Lower lobe of right lung (tissue), 2 donors: ENCODE data around the gene TIMP3. TPM values are rescaled to one million over a fixed set of nuclear protein-coding genes. Genes with fewer than 3 reads are reported as not detected.

Source experiments
- ATAC-seq, 2 donors: fragments of 200-7000 bp; cut with Tn5 transposase; one replicate each; pipeline ENCODE4 v1.9.1; 2020 to 2022; ENCODE audit warnings: mild to moderate bottlenecking in 2 of 2, moderate library complexity in 2 of 2
- DNase-seq: peaks from one replicate; pipeline ENCODE4 v3.0.0-alpha.2; 2020
- H3K27ac ChIP-seq: fragments of 200-600 bp; one replicate; pipeline ENCODE4 v1.8.0; 2022
- H3K27me3 ChIP-seq: fragments of 200-600 bp; one replicate; pipeline ENCODE4 v1.8.0; 2022; ENCODE audit warnings: low read depth
- H3K36me3 ChIP-seq: fragments of 200-600 bp; one replicate; pipeline ENCODE4 v1.8.0; 2022; ENCODE audit warnings: mild to moderate bottlenecking
- H3K4me1 ChIP-seq: fragments of 200-600 bp; one replicate; pipeline ENCODE4 v1.8.0; 2022
- H3K4me3 ChIP-seq: fragments of 200-600 bp; one replicate; pipeline ENCODE4 v1.8.0; 2022; ENCODE audit warnings: mild to moderate bottlenecking
- H3K9me3 ChIP-seq: fragments of 200-600 bp; one replicate; pipeline ENCODE4 v1.8.0; 2022
- CTCF ChIP-seq: fragments of 200-600 bp; IDR thresholded peaks from one replicate; pipeline ENCODE4 v1.8.0; 2022; ENCODE audit warnings: antibody characterized with exemption, mild to moderate bottlenecking
- intact Hi-C: fragments of 100-400 bp; cut with DNase I; formaldehyde crosslinking; loops from one replicate; pipeline ENCODE4 v1.11.0; 2022
- total RNA-seq: library from RNA; stranded (reverse); fragmentation: NEBNext Ultra II Directional; extraction: Animal tissue kit (Norgen Biotek cat#: 25700); gene quantifications from one replicate; pipeline ENCODE4 v1.2.1, GENCODE V29; 2021
- donor health status: DM: no; HTN: yes; CAD: no; lungs with severe emphysema.

The TIMP3 gene
- total RNA-seq, 1 donor from 2014 or later = 390 TPM

- ATAC-seq = no peak
- no peak for TF ChIP-seq CTCF
Observed at GRCh38 chr22:32849501-32849900, 48.0 kb downstream of the TIMP3 start.

GRCh38 chr22:32850157-32850556, 48.7 kb downstream of the TIMP3 start:
- peaks cover 51% of the 10 kb centered on the region for H3K36me3 ChIP-seq
- DNase-seq (no peak), ATAC-seq (no peak)
- H3K4me1 ChIP-seq = peaks cover 94% of the 10 kb centered on the region
- intact Hi-C loops = no loop called here
- H3K9me3 ChIP-seq = no peaks in the 10 kb centered on the region
- no peak for TF ChIP-seq CTCF
- H3K27ac ChIP-seq = peak overlapping the region; percentile 78
- no peak overlapping the region for H3K4me3 ChIP-seq
- no peaks in the 10 kb centered on the region for H3K27me3 ChIP-seq

More at GRCh38 chr22:32849501-32849900, 48.0 kb downstream of the TIMP3 start:
- H3K4me1 ChIP-seq = peaks cover 94% of the 10 kb centered on the region
- H3K36me3 ChIP-seq = peaks cover 49% of the 10 kb centered on the region
- DNase-seq = no peak
- H3K27ac ChIP-seq = peak overlapping the region; percentile 78
- H3K27me3 ChIP-seq = no peaks in the 10 kb centered on the region
- no peak overlapping the region for H3K4me3 ChIP-seq
- no peaks in the 10 kb centered on the region for H3K9me3 ChIP-seq
- intact Hi-C loops = no loop called here

- DNase-seq = no peak
- peaks cover 53% of the 10 kb centered on the region for H3K36me3 ChIP-seq
- H3K4me1 ChIP-seq = peaks cover 87% of the 10 kb centered on the region
Observed at GRCh38 chr22:32850591-32851517, 49.3 kb downstream of the TIMP3 start.

DNA sequence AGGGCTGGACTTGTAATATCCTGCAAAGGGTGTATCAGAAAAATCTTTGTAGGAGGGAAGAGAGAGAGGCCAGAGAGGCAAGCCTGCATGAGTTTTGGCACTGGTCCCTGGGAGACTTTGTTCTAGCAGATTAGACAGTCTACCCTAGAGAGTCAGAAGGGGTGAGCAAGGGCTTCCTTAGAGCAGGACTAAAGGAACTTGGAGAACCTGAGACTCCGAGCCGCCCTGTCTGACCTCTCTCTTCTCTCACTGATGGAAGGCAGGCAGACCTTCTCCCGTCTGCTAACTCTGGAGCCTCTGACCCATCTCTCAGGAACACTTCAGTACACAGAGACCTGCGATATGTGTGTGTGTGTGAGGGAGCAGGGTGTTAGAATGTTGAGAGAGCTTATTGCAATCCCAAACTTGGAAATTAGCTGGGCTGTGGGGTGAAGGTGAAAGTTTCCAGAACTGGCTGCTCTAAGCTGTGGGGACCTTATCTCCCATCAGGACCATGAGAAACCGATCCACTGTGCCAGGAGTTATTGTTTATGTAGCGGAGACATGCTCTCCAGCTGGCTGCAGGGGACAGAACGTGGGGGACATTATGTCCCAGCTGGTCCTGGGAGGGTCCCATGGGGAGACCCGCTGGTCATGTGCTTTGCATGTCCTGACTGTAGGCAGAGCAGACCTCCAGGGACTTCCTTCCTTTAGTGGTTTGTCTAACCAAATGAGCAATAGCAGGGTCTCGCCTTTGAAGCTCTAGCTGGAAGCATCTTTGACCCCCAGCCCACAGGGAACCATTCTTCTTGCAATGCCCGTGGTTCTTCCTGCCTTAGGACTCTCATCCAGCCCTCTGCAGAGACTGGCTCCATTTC, 51.1 kb downstream of the TIMP3 start:
- H3K27ac ChIP-seq = peak overlapping the region; percentile 78
- peaks cover 71% of the 10 kb centered on the region for H3K36me3 ChIP-seq
- no peak for TF ChIP-seq CTCF
- H3K9me3 ChIP-seq = no peaks in the 10 kb centered on the region
- no peaks in the 10 kb centered on the region for H3K27me3 ChIP-seq
- intact Hi-C loops = no loop called here
- no peak for DNase-seq
- H3K4me3 ChIP-seq = no peak overlapping the region
- peaks cover 70% of the 10 kb centered on the region for H3K4me1 ChIP-seq
- ATAC-seq = peak; percentile 6 to 52

More at GRCh38 chr22:32850591-32851517, 49.3 kb downstream of the TIMP3 start:
- Histone ChIP-seq H3K4me3 (no peak overlapping the region), H3K27me3 (no peaks in the 10 kb centered on the region), H3K9me3 (no peaks in the 10 kb centered on the region), H3K27ac (peak overlapping the region; percentile 78)
- intact Hi-C loops = no loop called here
- no peak for TF ChIP-seq CTCF
- ATAC-seq = peak; percentile 20 to 34

DNA sequence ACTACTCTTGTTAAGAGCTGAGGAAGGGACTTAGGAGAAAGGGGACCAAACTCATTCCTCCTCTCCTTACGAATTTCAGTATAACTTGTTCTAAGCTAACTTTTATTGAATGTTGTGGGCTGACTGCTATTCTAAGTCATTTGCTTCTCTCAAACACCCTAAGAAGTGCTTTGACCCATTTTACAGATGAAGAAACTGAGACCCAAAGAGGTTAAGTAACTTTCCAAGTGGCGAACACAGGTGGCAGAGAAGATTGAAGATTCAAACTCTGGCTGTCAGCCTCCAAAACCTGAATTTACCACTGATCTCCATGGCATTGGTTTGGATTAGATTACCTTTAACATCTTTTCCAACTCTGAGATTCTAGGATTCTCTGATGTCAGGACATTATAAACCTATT, 52.2 kb downstream of the TIMP3 start:
- Histone ChIP-seq H3K36me3 (peaks cover 80% of the 10 kb centered on the region), H3K27ac (peak overlapping the region; percentile 78), H3K27me3 (no peaks in the 10 kb centered on the region), H3K9me3 (no peaks in the 10 kb centered on the region), H3K4me1 (peaks cover 59% of the 10 kb centered on the region), H3K4me3 (no peak overlapping the region)
- no peak for TF ChIP-seq CTCF
- ATAC-seq (no peak), DNase-seq (no peak)
- intact Hi-C loops = no loop called here
